ENCODE data around the gene FOXN1.

Gene FOXN1

DNA sequence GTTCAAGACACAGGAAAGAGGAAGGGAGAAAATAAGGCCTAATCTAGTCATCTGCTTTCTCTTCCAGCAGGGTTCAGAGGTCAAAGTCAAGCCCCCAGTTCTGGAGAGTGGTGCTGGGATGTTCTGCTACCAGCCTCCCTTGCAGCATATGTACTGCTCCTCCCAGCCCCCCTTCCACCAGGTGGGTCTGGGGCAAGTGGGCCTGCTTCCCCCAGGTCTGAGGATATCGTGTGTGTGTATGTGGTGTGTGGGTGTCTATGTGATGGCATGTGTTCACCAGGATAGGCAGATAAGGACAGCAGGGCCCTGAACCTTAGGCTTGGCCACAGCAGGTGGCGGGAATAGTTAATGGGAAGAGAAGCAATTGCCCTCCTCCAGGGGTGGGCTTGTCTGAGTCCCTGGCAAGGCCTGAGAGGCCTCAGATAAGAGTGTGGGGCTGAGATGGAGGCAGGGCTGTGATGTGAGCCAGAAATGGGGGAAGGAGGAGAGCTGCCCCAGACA lies 21.1 kb downstream of the FOXN1 start:
- TF ChIP-seq, protein P1, sequence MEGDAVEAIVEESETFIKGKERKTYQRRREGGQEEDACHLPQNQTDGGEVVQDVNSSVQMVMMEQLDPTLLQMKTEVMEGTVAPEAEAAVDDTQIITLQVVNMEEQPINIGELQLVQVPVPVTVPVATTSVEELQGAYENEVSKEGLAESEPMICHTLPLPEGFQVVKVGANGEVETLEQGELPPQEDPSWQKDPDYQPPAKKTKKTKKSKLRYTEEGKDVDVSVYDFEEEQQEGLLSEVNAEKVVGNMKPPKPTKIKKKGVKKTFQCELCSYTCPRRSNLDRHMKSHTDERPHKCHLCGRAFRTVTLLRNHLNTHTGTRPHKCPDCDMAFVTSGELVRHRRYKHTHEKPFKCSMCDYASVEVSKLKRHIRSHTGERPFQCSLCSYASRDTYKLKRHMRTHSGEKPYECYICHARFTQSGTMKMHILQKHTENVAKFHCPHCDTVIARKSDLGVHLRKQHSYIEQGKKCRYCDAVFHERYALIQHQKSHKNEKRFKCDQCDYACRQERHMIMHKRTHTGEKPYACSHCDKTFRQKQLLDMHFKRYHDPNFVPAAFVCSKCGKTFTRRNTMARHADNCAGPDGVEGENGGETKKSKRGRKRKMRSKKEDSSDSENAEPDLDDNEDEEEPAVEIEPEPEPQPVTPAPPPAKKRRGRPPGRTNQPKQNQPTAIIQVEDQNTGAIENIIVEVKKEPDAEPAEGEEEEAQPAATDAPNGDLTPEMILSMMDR (conservative IDR thresholded peaks at IDR 0.05; ENCODE audit: low read depth, low read length) = no peak
- no peak for DNase-seq (ENCODE audit: low read depth)
- H3K4me3 ChIP-seq (ENCODE audit: low read length) = no peak overlapping the region

DNA sequence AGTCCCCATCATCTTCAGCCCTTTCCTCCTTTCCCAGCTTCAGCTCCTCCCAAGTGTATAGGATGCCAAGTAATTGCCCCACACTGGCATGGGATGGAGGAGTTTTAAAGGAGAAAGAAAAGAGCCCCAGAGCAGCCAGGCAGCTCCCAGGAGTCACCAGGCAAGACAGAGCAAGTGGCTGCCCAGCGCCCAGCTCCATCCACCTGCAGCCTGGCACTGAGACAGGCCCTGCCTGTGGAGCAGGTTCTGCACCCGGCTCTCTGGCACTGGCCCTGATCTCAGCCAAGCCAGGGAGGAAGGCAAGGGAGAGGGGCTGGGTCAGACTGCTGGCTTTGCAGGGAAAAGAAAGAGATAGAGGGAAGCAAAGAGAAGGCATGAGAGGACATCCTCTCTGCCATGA lies 21.7 kb downstream of the FOXN1 start:
- no peak for DNase-seq (ENCODE audit: low read depth)
- H3K4me3 ChIP-seq (ENCODE audit: low read length) = no peak overlapping the region
- TF ChIP-seq, protein P1 (conservative IDR thresholded peaks at IDR 0.05; ENCODE audit: low read depth, low read length) = no peak

DNA sequence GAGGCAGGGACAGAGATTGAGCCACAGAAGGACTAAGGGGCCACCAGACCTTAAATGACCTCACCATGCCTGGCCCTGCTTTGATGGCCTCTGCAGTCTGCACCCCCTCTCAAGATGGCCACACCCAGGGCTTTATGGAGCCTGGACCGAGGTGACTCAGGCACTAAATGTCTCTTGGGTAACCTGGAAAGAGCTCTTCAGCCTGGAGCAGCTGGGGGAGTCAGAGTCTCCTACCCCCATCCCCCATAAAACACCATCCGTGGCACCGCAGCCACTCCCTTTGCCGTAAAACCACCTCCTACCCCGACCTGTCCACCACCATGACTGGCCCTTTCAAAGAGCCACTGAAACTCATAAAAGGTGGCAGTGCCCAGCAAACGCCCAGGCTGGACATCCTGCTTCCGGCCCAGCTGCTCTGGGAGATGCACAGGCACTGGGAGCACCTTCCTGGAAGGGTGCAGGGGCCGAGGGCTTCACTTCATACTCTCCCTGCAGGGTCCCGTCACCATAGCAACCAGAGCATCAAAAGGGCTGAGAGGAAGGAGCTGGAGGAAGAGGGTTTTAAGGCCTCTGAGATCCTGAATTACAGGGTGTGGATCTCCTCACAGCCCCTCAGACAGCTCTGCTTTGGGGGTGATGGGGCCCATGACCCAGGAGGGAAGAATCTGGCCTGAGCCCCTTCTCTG lies 22.3 kb downstream of the FOXN1 start:
- no peak for DNase-seq (ENCODE audit: low read depth)
- TF ChIP-seq, protein P1 (conservative IDR thresholded peaks at IDR 0.05; ENCODE audit: low read depth, low read length) = no peak
- no peak overlapping the region for H3K4me3 ChIP-seq (ENCODE audit: low read length)

DNA sequence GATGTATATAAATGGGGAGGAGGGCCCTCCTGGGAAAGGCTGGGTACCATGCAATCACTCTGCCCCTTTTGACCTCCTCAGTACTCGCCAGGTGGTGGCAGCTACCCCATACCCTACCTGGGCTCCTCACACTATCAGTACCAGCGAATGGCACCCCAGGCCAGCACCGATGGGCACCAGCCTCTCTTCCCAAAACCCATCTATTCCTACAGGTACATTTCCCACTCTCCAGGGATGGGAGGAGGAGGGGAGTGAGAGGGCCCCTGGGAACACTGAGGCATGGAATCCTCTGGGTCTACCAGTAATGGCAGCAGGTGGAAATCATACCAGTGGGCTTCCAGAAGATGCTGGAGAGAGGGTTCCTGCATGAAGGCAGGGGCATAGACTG lies 22.9 kb downstream of the FOXN1 start:
- H3K4me3 ChIP-seq (ENCODE audit: low read length) = no peak overlapping the region
- DNase-seq (ENCODE audit: low read depth) = no peak
- TF ChIP-seq, protein P1 (conservative IDR thresholded peaks at IDR 0.05; ENCODE audit: low read depth, low read length) = no peak

DNA sequence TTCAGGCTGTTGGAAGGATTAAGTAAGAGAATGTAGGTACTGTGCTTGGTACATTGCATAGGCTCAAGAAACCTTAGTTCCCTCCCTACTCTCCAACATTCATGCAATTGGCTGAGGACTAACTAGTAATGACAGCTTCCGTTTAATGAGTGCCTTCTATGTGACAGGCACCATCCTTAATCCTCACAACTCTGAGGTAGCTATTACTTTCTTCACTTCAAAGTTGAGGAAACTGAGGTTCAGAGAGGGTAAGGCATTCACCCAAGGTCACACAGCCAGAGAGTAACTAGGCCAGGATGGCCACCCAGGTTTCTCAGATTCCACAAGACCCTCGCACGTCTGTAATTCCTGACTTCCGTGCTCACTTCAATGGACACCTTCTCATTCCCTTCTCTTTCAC lies 24.1 kb downstream of the FOXN1 start:
- TF ChIP-seq, protein P1 (conservative IDR thresholded peaks at IDR 0.05; ENCODE audit: low read depth, low read length) = no peak
- no peak overlapping the region for H3K4me3 ChIP-seq (ENCODE audit: low read length)
- no peak for DNase-seq (ENCODE audit: low read depth)

DNA sequence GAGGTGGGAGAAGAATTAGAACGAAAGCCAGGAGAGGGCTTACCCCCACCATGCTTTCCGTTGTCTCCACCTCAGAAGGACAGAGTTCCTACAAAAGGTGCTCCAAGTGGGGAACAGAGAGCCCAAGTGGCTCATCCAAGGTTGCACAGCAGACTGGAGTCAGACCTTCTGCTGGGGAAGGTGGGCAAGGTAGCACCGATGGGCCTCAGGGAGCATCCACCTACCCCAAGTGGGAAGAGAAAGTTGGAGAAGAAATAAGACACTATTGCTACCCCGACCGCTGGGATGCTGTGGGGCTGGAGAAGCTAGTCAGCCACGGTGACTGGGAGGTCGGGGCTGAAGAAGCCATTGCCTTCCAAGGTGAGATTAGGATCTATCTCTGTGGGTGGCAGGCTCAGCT lies 24.8 kb downstream of the FOXN1 start:
- DNase-seq (ENCODE audit: low read depth) = no peak
- no peak overlapping the region for H3K4me3 ChIP-seq (ENCODE audit: low read length)
- TF ChIP-seq, protein P1 (conservative IDR thresholded peaks at IDR 0.05; ENCODE audit: low read depth, low read length) = no peak
